ENCODE data around the gene ERMN.

Gene ERMN

DNA sequence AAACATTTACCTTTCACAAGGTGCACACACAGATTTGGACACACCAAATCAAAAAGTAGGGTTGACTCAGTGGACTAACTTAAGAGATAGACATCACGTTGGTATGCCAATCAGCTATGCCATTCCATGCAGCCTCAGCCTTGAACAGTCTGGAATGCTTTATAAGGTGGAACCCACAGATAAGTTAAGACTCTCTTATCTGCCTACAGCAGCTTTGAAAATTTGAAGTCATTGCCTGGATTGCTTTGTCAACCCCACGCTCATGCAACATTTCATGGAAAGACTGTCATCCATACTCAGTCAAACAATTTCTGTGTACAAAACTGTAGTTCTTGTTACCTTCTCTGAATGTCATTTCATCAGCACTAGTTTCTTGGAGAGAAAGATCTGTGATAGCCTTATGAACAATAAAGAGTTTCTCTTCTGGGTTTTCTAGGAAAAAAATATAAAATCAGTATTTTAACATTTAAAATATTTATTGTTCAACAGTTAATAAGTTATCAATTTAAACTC lies 1.2 kb downstream of the ERMN start:
- no peak overlapping the region for H3K4me2 ChIP-seq (ENCODE audit: low read length)
- no peaks in the 10 kb centered on the region for H4K20me1 ChIP-seq (ENCODE audit: insufficient read depth, low read length)
- TF ChIP-seq EZH2 (IDR thresholded peaks at IDR 0.05; ENCODE audit: borderline replicate concordance, low read length): no peak
- TF ChIP-seq CTCF (IDR thresholded peaks at IDR 0.05; ENCODE audit: low read length): no peak

GRCh38 chr2:157322432-157322831 lies 3.2 kb downstream of the ERMN start:
- TF ChIP-seq EZH2 (IDR thresholded peaks at IDR 0.05; ENCODE audit: borderline replicate concordance, low read length): no peak
- no peak for TF ChIP-seq CTCF (IDR thresholded peaks at IDR 0.05; ENCODE audit: low read length)
- H3K27me3 ChIP-seq (ENCODE audit: insufficient read depth, low read length): no peaks in the 10 kb centered on the region
- no peaks in the 10 kb centered on the region for H4K20me1 ChIP-seq (ENCODE audit: insufficient read depth, low read length)
- no peak overlapping the region for H3K27ac ChIP-seq (ENCODE audit: low read depth, low read length, poor library complexity, severe bottlenecking)
- no peaks in the 10 kb centered on the region for H3K9me2 ChIP-seq (ENCODE audit: low read depth, low read length)
- no peaks in the 10 kb centered on the region for H3K79me2 ChIP-seq (ENCODE audit: insufficient read depth, low read length)
- H3K4me1 ChIP-seq (ENCODE audit: insufficient read depth, low read length, severe bottlenecking): peaks cover 4% of the 10 kb centered on the region
- H3K4me3 ChIP-seq (ENCODE audit: low read depth, low read length, poor library complexity, severe bottlenecking): no peak overlapping the region
- peaks cover 7% of the 10 kb centered on the region; the same call in 1 of the 2 replicates for H3K36me3 ChIP-seq (ENCODE audit: insufficient read depth, low read length)
- no peak overlapping the region for H3K4me2 ChIP-seq (ENCODE audit: low read length)
- no peaks in the 10 kb centered on the region for H3K9me3 ChIP-seq (ENCODE audit: low read length)
- no peaks in the 10 kb centered on the region for H3F3A ChIP-seq (ENCODE audit: insufficient read depth, low read length)
- no peak overlapping the region for H2AFZ ChIP-seq (ENCODE audit: low read length)
- H3K9ac ChIP-seq (ENCODE audit: low read length): no peak overlapping the region

More for the DNA sequence above, 1.2 kb downstream of the ERMN start:
- H3K9me3 ChIP-seq (ENCODE audit: low read length): no peaks in the 10 kb centered on the region
- H3K27ac ChIP-seq (ENCODE audit: low read depth, low read length, poor library complexity, severe bottlenecking): no peak overlapping the region
- H3K36me3 ChIP-seq (ENCODE audit: insufficient read depth, low read length): peaks cover 7% of the 10 kb centered on the region; the same call in 1 of the 2 replicates
- no peaks in the 10 kb centered on the region for H3K9me2 ChIP-seq (ENCODE audit: low read depth, low read length)
- no peak overlapping the region for H3K9ac ChIP-seq (ENCODE audit: low read length)
- no peaks in the 10 kb centered on the region for H3F3A ChIP-seq (ENCODE audit: insufficient read depth, low read length)
- H3K4me3 ChIP-seq (ENCODE audit: low read depth, low read length, poor library complexity, severe bottlenecking): no peak overlapping the region
- no peaks in the 10 kb centered on the region for H3K79me2 ChIP-seq (ENCODE audit: insufficient read depth, low read length)
- no peak overlapping the region for H2AFZ ChIP-seq (ENCODE audit: low read length)
- H3K4me1 ChIP-seq (ENCODE audit: insufficient read depth, low read length, severe bottlenecking): peaks cover 16% of the 10 kb centered on the region
- no peaks in the 10 kb centered on the region for H3K27me3 ChIP-seq (ENCODE audit: insufficient read depth, low read length)

DNA sequence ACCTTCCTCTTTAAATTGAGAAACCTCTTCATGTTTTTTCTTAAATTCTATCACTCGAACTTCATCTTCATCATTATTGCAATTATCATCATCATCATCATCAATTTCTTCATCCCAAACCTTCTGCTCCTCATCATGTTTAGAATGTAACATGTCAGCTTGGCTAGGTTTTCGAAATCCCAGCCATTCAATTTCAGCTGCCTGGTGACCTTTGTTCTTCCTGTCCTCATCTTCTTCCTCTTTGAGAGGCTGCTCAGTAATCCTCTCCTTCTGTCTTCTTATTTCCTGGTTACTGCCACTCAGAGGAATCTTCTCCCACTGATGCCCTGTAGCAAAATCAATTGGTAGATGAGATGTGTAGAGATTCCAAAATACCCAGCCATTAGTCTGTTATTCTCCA lies 4.2 kb downstream of the ERMN start:
- no peaks in the 10 kb centered on the region for H3K9me3 ChIP-seq (ENCODE audit: low read length)
- no peaks in the 10 kb centered on the region for H3K27me3 ChIP-seq (ENCODE audit: insufficient read depth, low read length)
- no peaks in the 10 kb centered on the region for H3K4me1 ChIP-seq (ENCODE audit: insufficient read depth, low read length, severe bottlenecking)
- no peak overlapping the region for H3K4me2 ChIP-seq (ENCODE audit: low read length)
- TF ChIP-seq EZH2 (IDR thresholded peaks at IDR 0.05; ENCODE audit: borderline replicate concordance, low read length) (no peak), CTCF (IDR thresholded peaks at IDR 0.05; ENCODE audit: low read length) (no peak)
- H3K27ac ChIP-seq (ENCODE audit: low read depth, low read length, poor library complexity, severe bottlenecking): no peak overlapping the region
- no peak overlapping the region for H3K4me3 ChIP-seq (ENCODE audit: low read depth, low read length, poor library complexity, severe bottlenecking)
- no peak overlapping the region for H2AFZ ChIP-seq (ENCODE audit: low read length)
- no peak overlapping the region for H3K9ac ChIP-seq (ENCODE audit: low read length)
- no peaks in the 10 kb centered on the region for H3K79me2 ChIP-seq (ENCODE audit: insufficient read depth, low read length)
- H3F3A ChIP-seq (ENCODE audit: insufficient read depth, low read length): no peaks in the 10 kb centered on the region
- no peaks in the 10 kb centered on the region for H3K9me2 ChIP-seq (ENCODE audit: low read depth, low read length)
- peaks cover 7% of the 10 kb centered on the region; the same call in 1 of the 2 replicates for H3K36me3 ChIP-seq (ENCODE audit: insufficient read depth, low read length)
- no peaks in the 10 kb centered on the region for H4K20me1 ChIP-seq (ENCODE audit: insufficient read depth, low read length)

Data from OCI-LY1 (cell line).